ENCODE measurements around the gene TMEM40. TPM values are rescaled to one million over a fixed set of nuclear protein-coding genes. Genes with fewer than 3 reads are reported as not detected.
"Not testable (repeated sequence)": the region's sequence is repeated elsewhere in the genome, so short reads cannot be mapped to it uniquely, and the experiment has no call there.

TMEM40 gene
- total RNA-seq, 1 donor from 2014 or later, result not detected

DNA sequence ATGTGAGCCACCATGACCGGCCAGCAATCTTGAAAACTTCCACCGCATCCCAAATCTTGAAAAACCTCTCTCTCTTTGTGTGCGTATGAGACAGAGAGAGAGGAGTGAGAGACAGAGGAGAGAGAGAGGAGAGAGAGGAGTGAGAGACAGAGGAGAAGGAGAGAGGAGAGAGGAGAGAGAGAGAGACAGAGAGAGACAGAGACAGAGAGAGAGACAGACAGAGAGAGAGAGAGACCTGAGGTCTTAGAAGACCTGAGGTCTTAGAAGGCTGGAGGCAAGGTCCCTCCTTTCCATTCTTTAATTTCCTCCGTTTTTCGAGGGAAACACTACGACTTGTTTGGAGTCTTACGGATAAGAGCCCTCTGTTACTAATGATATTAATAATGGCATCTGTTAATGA lies 39.5 kb downstream of the TMEM40 start:
- no peak for DNase-seq (ENCODE audit: low read depth in 2 of 2)

GRCh38 chr3:12716605-12717151 lies 42.4 kb downstream of the TMEM40 start:
- peak; percentile 31 to 56 for DNase-seq (ENCODE audit: low read depth in 2 of 2)

DNA sequence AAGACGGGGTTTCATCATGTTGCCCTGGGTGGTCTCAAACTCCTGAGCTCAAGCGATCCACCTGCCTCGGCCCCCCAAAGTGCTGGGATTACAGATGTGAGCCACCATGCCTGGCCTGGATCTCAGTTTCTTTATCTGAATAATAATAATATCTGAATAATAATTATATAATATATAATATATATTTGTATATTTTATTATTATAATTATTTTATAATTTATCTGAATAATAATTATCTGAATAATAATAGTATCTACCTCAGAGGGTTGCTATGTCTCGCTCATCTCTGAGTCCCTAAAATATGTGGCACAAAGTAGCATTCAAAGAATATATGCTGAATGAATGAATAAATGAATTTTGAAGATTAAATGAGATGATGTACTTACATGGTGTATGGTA lies 44.8 kb downstream of the TMEM40 start:
- no peak for DNase-seq (ENCODE audit: low read depth in 2 of 2)

DNA sequence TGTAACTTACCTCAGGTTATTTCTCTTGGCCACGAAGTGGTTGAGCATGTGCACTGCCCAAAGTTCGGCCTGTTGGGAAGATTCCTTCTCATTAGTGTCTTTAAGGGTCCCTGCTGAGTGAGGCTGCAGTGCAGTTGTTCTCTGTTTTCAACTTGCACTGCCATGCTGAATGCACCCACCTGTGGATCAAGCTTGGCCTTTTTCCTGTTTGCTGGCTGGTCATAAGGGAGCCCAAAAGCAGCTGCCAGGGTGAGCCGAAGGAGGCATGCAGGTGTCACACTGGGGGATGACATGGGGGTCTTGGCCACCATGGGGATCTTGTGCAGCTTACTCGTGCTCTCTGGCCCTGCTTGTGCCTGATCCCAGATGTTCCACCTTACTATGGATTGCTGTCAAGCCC lies 49.0 kb downstream of the TMEM40 start:
- DNase-seq (ENCODE audit: low read depth in 2 of 2), result no peak

DNA sequence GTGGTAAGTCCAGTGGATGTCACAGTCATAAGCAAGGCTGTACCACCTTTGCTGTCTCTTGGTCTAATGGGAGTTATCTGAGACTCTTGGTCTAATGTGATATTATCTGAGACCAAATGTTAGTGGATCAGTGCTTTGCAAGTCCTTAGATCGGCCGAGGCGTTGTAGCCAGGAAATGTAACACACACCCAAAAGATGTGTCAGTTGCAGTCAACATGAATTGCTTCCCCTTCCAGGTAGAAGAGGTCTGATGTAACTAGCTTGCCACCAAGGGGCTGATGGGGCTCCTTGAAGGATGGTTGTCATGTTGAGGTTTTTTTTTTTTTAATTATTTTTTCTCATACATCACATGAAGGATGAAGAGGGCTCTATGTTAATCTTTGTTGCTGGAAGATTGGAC lies 49.7 kb downstream of the TMEM40 start:
- no peak for DNase-seq (ENCODE audit: low read depth in 2 of 2)

- DNase-seq (ENCODE audit: low read depth in 2 of 2), result peak in 1 of 2 donors; percentile 24
Observed at GRCh38 chr3:12708584-12709192, 50.4 kb downstream of the TMEM40 start.

GRCh38 chr3:12707449-12707848 lies 51.6 kb downstream of the TMEM40 start:
- DNase-seq (ENCODE audit: low read depth in 2 of 2), result no peak

DNA sequence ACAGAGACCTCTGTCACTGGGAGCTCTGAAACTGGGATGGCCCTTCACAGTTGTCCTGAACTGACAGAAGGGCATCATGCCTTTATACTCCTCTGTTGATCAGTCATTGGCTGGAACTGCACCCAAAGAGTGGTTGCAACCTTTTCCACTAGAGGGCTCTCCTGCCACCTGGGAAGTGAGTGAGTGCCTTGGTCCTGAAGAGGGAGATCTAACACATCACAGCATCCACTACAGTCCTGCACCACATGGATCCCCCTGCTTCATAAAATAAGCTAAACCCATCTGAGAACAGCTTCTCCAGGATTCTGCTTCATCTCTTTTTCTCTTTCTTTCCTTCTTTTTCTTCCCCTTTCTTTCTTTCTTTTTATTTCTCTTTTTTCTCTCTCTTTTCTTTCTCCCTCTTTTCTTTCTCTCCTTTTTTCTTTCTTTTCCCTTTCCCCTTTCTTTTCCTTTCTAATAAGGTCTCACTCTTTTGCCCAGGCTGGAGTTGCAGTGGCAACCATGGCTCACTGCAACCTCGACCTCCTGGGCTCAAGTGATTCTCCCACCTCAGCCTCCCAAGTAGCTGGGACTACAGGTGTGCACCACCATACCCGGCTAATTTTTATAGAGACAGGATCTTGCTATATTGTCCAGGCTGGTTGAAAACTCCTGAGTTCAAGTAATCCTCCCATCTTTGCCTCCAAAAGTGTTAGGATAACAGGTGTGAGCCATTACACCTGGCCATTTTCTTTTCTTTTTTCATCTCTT lies 52.4 kb downstream of the TMEM40 start:
- DNase-seq (ENCODE audit: low read depth in 2 of 2), result peak; percentile 76 to 82

- DNase-seq (ENCODE audit: low read depth in 2 of 2), result no peak
Observed at GRCh38 chr3:12705981-12706380, 53.1 kb downstream of the TMEM40 start.

DNA sequence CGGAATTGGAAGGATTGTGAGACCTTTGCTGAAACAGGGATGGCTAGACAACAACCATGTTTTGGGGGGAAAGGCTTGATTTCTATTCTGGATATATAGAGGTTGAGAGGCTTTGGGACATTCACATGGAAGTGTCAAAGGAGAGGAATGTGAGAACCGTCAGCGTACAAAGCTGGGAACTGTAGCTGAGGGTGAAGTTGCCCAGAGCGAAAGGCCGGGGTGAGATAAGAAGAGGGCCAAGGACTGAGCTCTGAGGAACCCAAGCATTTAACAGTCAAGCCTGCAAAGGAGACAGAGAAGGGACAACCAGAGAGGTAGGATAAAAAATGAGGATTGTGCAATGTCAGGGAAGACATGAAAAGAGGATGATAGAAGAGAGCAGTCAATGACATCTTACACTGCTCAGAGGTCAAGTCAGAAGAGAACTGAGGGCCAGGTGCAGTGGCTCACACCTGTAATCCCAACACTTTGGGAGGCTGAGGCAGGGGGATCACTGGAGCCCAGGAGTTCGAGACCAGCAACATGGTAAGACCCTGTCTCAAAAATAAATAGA lies 53.6 kb downstream of the TMEM40 start:
- no peak for DNase-seq (ENCODE audit: low read depth in 2 of 2)

DNA sequence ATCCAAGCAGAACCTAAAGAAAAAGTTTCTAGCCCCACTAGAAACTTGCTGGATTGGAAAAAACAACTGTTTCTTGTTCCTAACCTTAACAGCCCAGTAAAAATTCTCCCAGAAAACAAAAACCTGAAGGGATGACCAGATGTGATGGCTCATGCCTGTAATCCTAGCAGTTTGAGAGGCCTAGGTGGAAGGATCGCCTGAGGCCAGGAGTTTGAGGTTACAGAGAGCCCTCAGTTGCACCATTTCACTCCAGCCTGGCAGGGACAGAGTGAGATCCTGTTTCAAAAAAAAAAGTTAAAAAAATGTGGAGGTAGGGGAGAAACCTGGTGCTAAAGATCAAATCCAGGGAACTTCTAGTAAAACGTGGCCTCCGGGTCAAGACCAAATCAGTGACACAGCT lies 56.6 kb downstream of the TMEM40 start:
- DNase-seq (ENCODE audit: low read depth in 2 of 2), result no peak

- DNase-seq (ENCODE audit: low read depth in 2 of 2), result not testable (repeated sequence)
Observed at GRCh38 chr3:12701601-12702000, 57.5 kb downstream of the TMEM40 start.

GRCh38 chr3:12700800-12701199 lies 58.3 kb downstream of the TMEM40 start:
- no peak for DNase-seq (ENCODE audit: low read depth in 2 of 2)

- no peak for DNase-seq (ENCODE audit: low read depth in 2 of 2)
Observed at GRCh38 chr3:12695916-12696315, 63.1 kb downstream of the TMEM40 start.

GRCh38 chr3:12695112-12695511 lies 63.9 kb downstream of the TMEM40 start:
- DNase-seq (ENCODE audit: low read depth in 2 of 2), result no peak

DNA sequence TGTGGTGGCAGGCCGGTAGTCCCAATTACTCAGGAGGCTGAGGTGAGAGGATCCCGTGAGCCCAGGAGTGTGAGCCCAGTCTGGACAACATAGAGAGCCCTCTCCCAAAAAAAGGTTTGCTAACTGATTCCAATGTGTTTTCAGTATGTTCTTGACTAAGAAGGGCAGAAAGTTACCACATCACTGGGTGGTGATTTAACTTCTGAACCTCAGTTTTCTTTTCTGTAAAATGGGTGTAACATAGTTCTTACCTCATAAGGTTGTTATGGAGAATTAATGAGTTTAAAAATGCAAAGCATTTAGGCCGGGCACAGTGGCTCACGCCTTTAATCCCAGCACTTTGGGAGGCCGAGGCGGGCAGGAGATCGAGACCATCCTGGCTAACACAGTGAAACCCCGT lies 66.6 kb downstream of the TMEM40 start:
- no peak for DNase-seq (ENCODE audit: low read depth in 2 of 2)

GRCh38 chr3:12689997-12690711 lies 68.9 kb downstream of the TMEM40 start:
- no peak for DNase-seq (ENCODE audit: low read depth in 2 of 2)

- no peak for DNase-seq (ENCODE audit: low read depth in 2 of 2)
Observed at GRCh38 chr3:12687948-12688347, 71.1 kb downstream of the TMEM40 start.

GRCh38 chr3:12686096-12686495 lies 73.0 kb downstream of the TMEM40 start:
- DNase-seq (ENCODE audit: low read depth in 2 of 2), result peak in 1 of 2 donors; percentile 69
